NCI-H2171 treated with DMSO at 0.1 percent for 48 hours (cell line): Measurements from ENCODE around the gene HLA-DRB5.
"Not testable (repeated sequence)": the region's sequence is repeated elsewhere in the genome, so short reads cannot be mapped to it uniquely, and the experiment has no call there.

Source experiments
- DNase-seq: peaks from one replicate; lab custom pipeline; 2025; lab: John Stamatoyannopoulos, UW

HLA-DRB5 gene

DNA sequence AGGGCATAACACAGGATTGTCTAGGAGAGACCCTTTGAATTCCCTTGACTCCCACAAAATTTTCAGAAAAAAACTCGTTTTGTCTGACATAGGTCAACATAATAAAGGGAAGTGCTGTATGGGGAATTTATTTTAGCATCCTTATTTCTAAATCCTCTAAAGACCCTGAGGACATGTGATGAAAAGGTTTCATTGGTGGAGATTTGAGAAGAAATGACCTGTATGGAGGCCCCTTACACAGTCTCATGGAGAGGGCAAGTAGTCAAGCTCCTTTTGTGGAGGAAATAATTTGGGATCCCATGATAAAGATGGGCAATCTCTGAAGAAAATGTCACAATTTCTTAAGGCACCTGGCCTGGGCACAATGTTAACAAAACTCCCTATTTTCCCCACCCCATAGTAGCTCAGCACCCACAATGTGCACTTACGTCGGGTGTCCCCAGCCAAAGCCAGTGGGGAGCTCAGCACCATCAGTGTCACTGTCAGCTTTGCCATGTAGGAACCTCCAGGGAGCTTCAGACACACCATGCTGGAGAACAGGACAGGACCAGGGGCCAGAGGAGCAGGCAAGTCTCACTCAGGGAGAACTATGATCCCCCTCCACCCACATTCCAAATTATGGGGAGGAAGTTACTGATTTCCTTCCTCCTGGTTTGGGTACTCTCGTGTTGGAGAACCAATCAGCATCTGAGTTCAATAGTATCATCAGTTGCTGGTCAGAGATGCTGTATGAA, at the start of gene HLA-DRB5:
Gene HLA-DRB5 (minus strand): TSS at position 591 of the 734 bp plus-strand sequence. CDS start 63 bp downstream, at position 528.
- no peak for DNase-seq

DNA sequence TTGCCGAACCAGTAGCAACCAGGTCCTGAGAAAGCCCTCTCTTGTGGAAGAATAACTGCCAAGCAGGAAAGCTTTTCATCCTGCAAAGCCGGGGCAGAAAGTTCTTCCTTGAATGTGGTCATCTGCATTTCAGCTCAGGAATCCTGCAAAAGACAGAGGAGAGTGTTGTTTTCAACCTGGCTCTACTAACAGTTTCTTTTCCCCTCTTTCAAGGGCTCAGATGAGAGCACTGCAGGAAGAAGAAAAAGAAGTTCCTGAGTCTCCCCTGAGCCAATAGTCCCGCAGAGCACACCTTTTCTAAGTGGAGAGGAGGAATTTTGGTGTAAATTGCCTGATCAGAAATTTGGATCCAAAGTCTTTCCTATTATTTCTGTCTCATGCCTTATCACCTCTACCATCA, 48.9 kb upstream of the HLA-DRB5 start:
- DNase-seq = no peak

GRCh38 chr6:32577493-32577892, 47.4 kb upstream of the HLA-DRB5 start:
- DNase-seq = not testable (repeated sequence)

- DNase-seq = no peak
Measured at GRCh38 chr6:32576250-32576649, 46.2 kb upstream of the HLA-DRB5 start.

DNA sequence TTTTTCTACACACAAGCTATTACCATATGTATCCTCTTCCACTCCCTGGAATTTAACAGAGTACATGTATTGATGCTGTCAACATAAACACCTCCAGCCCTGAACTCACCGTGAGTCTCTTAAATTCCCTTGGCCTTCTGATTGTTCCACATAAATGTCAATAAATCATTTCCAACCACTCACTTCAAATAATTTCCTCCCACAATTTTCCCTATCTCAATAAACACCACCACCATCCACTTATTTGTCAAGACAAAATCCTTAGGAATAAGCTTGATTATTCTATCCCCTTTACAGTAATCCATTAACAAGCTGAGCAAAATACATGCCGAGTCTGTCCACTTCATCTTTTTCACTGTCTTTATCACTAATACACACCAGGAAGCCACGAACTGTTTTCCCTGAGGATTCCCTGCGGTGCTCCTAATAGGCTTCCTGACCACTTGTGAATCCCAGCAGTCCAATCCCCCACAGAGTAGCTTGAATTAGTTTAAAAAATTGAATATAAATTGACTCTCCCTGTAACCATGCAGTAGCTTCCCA, 40.3 kb upstream of the HLA-DRB5 start:
- no peak for DNase-seq

DNA sequence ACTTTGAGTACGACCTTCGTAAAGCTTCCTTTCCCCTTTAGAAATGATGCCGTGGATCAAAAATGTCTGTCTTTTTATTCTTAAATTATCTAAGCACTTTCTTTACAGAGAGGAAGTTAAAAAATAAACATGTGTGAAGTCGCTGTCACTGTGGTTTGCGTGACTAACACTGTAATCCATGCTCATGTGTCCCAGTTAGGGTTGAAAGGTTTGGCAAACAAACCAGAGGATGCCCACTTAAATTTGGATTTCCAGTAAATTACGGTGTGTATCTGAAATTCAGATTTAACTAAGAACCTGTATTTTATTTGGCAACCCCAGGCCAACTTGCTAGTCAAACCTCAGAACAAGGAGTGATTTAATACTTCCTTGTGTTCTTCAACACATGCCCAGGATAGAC, 38.5 kb upstream of the HLA-DRB5 start:
- no peak for DNase-seq

DNA sequence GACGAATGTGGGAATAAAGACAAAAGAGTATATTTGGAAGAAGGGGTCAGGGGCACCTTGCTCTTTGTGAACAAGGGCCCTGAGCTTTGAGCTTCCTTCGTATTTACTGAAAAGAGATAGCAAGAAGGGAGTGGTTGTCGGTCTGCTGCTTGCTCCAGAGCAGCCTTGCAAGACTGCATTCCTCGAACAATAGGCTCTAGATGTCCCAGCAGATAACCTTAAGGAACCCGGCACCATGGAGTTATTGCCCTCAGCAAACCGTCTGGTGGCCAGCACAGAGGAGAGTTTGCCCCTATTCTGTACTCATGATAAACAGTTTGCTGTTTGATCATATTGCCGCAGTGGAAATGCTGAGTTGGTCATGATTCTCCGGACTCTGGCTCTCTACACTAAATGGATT, 36.9 kb upstream of the HLA-DRB5 start:
- DNase-seq = no peak

DNA sequence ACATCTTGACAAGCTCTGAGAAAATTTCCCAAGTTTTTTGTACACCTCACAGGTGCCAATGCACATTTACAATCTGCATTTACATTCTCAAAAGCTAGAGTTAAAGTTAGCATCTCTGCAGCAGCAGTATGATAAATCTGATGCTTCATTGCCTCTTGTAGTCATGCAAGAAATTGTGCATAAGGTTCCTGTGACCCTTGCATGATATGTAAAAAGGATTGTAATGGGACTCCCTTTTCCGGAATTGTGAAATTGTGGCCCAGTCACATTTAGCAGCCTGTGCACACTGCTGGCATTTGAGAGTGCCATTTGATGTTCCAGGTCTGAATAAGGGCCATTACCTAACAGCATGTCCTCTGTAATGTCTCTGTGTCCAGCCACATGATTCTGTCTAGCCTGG, 35.4 kb upstream of the HLA-DRB5 start:
- no peak for DNase-seq

GRCh38 chr6:32562940-32563339, 32.9 kb upstream of the HLA-DRB5 start:
- DNase-seq = no peak

DNA sequence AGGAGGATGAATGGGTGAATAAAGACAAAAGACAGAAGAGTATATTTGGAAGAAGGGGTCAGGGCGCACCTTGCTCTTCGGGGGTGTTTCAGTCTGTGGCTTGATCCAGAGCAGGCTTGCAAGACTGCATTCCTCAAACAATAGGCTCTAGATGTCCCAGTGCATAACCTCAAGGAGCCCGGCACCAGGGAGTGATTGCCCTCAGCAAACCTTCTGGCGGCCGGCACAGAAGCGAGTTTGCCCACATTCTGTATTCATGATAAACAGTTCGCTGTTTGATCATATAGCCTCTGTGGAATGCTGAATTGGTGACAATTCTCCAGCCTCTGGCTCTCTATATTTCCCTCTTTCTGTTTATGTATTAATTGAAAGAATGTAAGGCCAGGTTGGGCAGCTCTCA, 29.7 kb upstream of the HLA-DRB5 start:
- DNase-seq = no peak

GRCh38 chr6:32558426-32559057, 28.5 kb upstream of the HLA-DRB5 start:
- no peak for DNase-seq

DNA sequence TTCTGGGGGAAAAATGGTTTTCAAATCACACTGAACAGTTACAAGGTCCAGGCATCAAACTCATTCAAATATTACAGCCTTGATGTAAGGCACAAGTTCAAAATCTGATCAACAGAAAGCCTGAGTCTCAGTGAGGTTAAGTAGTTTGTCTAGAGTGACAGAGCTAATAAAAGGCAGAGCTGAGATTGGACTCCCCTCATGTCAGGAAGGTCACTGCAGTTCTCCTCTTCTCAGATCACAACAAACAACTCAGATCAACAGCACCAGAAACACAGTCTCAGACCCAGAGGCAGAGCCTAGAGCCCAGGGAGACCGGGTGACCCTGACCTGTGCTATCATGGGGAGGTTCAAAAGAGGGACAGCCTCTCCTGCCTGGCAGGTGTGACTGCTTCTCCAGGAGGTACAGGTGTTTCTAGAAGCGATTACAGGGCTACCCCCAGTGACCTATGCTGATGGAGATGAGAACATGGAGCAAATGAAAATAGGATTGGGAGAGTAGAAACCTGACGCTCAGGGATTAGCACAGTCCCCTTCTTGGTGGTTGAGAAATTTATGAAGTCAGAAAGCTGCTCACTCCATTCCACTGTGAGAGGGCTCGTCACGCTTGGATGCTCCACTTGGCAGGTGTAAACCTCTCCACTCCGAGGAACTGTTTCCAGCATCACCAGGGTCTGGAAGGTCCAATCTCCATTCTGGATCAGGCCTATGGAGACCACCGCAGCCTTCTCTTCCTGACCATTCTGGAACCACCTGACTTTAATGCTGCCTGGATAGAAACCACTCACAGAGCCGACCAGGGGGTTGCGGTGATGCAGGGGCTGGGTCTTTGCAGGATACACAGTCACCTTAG, 24.3 kb upstream of the HLA-DRB5 start:
- no peak for DNase-seq

DNA sequence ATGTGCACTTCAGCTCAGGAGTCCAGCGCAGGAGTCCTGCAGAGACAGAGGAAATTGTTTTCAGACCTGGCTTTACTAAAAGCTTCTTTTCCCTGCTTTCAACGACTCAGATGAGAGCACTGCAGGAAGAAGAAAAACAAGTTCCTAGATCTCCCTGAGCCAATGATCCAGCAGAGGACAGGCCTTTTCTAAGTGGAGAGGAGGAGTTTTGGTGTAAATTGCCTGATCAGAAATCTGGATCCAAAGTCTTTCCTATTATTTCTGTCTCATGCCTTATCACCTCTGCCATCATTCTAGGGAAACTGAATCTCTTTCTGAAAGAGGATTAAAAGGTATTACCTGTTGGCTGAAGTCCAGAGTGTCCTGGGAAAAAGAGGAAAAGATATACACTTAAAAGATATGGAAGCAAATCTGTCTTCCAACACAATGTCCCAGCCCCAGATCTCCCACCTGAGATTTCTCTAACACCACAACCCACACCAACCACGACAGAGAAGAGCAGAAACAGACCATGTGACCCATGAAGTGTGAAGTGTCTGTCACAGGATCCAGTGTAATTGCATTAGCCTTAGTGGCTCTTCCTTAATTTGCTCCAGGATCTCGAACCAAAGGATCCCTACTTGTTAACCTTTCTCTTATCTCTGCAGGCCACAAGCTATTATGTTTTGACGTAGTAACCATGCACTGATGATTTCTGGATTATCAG, 23.1 kb upstream of the HLA-DRB5 start:
- DNase-seq = no peak

DNA sequence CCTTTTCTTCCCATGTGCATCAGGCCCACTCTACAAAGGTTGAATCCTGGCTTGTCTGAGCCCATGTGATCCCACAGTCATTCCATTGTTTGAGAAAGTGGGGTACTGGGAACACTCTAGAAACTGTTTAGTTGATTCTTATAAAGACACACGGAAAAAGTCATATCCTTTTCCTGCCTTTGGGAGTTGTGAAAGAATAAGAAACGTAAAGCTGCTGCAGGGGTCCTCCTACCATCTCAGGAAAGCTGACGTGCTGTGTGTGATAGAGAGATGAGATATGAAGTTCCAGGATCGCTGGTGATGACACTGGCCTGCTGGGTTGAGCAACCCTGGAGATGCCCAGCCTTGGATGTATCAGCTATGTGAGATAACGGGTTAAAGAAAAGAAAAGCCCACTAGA, 21.3 kb upstream of the HLA-DRB5 start:
- DNase-seq = no peak

- DNase-seq = no peak
Measured at GRCh38 chr6:32539839-32540238, 9.8 kb upstream of the HLA-DRB5 start.

DNA sequence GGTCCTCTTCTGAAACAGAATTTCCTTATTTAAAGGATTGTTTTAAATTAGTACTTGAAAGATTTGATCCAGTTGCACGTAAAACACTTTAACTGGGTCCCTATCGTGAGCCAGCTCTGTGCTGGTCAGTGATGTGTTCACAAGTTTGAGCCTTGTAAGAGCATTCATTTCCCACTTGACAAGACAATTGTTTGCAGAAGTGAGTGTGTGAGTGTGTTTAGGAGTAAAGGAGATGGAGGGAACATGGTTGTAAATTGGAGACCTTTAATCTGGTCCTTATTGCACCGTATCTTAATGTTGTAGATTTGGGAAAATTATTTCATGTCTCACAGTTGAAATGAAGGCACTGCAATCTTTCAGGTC, 325 bp upstream of the HLA-DRB5 start:
- not testable (repeated sequence) for DNase-seq

DNA sequence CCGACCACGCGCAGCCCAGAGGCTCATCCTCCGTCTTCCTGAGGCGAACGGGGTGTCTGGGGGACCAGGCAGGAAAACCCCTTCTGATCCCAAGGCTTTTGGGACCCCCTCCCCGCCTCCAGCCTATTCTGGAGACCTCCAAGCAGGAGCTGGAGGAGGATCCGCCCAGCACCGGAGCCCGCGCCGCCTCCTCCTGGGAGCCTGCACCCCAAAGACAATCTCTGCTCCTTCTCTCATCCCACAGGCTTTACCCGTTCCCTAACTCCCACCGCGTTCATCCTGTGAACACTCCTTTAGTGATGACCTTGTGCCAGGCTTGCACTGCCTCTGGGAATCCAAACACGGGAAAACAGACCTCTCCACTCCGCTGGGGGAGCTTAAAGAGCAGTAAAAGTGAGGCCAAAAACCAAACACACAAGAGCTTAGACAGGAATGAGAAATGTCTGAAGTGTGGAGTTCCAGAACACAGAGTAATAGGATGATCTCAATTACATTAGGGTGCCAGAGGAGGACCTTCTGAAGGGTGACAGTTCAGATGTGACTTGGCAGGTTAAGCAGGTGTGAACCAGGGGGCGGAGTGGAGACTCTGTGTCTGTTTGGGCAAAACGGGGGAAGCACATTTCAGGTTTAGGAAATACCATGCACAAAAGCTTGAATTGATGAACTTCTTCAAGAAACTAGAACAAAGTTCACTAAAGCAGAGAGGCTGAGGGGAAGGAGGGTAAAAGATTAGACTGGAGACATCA, 7.6 kb downstream of the HLA-DRB5 start:
- DNase-seq = no peak

GRCh38 chr6:32519910-32520258, 10.2 kb downstream of the HLA-DRB5 start:
- no peak for DNase-seq

- DNase-seq = no peak
Measured at GRCh38 chr6:32519118-32519909, 10.8 kb downstream of the HLA-DRB5 start.

DNA sequence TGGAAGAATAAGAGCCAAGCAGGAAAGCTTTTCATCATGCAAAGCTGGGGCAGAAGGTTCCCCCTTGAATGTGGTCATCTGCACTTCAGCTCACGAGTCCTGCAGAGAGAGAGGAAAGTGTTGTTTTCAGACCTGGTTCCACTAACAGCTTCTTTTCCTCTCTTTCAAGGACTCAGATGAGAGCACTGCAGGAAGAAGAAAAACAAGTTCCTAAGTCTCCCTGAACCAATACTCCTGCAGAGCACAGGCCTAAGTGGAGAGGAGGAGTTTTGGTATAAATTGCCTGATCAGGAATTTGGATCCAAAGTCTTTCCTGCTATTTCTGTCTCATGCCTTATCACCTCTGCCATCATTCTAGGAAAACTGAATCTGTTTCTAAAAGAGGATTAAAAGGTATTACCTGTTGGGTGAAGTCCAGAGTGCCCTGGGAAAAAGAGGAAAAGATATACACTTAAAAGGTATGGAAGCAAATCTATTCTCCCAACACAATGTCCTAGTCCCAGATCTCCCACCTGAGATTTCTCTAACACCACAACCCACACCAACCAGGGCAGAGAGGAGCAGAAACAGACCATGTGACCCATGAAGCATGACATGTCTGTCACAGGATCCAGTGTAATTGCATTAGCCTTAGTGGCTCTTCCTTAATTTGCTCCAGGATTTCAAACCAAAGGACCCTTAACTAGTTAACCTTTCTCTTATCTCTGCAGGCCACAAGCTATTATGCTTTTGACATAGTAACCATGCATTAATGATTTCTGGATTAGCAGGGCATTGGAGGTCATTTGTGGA, 12.2 kb downstream of the HLA-DRB5 start:
- no peak for DNase-seq
